Esophagus squamous epithelium (tissue), 5 donors: ENCODE data around the gene CLMP. TPM values are rescaled to one million over a fixed set of nuclear protein-coding genes. Genes with fewer than 3 reads are reported as not detected.

Experiments
- DNase-seq: peaks from one replicate; lab custom pipeline; 2025; lab: John Stamatoyannopoulos, UW
- H3K27ac ChIP-seq, 4 donors: fragments of 200-600 bp; sonication (generic); one replicate each; pipeline ENCODE4 v1.5.1; 2016 to 2019; ENCODE audit warnings: mild to moderate bottlenecking in 1 of 4
- H3K27me3 ChIP-seq, 4 donors: fragments of 200-600 bp; sonication (generic); 1 replicate in 3 of 4; 2 replicates in 1 of 4; pipeline versions ENCODE4 v1.5.1 to v1.6.0; 2017 to 2021; ENCODE audit warnings: antibody characterized with exemption in 1 of 4
- H3K36me3 ChIP-seq, 3 donors: fragments of 200-600 bp; sonication (generic); one replicate each; pipeline ENCODE4 v1.5.1; 2016 to 2019
- H3K4me1 ChIP-seq, 3 donors: fragments of 200-600 bp; sonication (generic); one replicate each; pipeline ENCODE4 v1.5.1; 2017 to 2019
- H3K4me3 ChIP-seq, 4 donors: fragments of 200-600 bp; sonication (generic); 1 replicate in 3 of 4; 2 replicates in 1 of 4; pipeline ENCODE4 v1.5.1; 2016 to 2019; ENCODE audit warnings: mild to moderate bottlenecking in 2 of 4, moderate library complexity in 1 of 4
- H3K9me3 ChIP-seq, 3 donors: fragments of 200-600 bp; sonication (generic); one replicate each; pipeline ENCODE4 v1.5.1; 2016 to 2019
- CTCF ChIP-seq, 6 experiments: fragments of 450-650 bp in 4 of 6; fragments of 200-600 bp in 2 of 6; sonication (generic) in 2 of 6; IDR thresholded peaks; one replicate each; pipeline ENCODE4 v1.5.1; 2016 to 2019; ENCODE audit warnings: antibody characterized with exemption in 6 of 6, mild to moderate bottlenecking in 4 of 6, moderate library complexity in 4 of 6
- POLR2A ChIP-seq, 4 donors: fragments of 450-650 bp; IDR thresholded peaks; one replicate each; pipeline ENCODE4 v1.6.1; 2017; ENCODE audit warnings: antibody characterized with exemption in 4 of 4, mild to moderate bottlenecking in 4 of 4, moderate library complexity in 3 of 4
- WGBS, 2 donors: methylation state at CpG; one replicate each; pipeline ENCODE4 v1.1.5; 2018; 5-methylcytosine and 5-hydroxymethylcytosine counted together
- intact Hi-C: fragments of 100-400 bp; cut with DNase I; formaldehyde crosslinking; loops from one replicate; pipeline ENCODE4 v1.15.0; 2022
- total RNA-seq, 4 donors: library from RNA; depleted of rRNA; stranded (reverse); fragments of >200 nt; gene quantifications; one replicate each; pipeline ENCODE4 v1.1.0, GENCODE V29; 2016
- donor health status: DM: yes; HTN: yes; CAD: no.

The CLMP gene
- total RNA-seq, 4 donors from 2014 or later = 4.8 to 47.9 (median 15.2) TPM

- 75 to 76% methylated on average over 6 to 7 of the region's 8 CpGs for WGBS, 2 donors
- no peaks in the 10 kb centered on the region for H3K9me3 ChIP-seq
- intact Hi-C loops = no loop called here
- no peak for TF ChIP-seq CTCF (IDR thresholded peaks at IDR 0.05)
- no peak for TF ChIP-seq POLR2A (IDR thresholded peaks at IDR 0.05)
- no peak overlapping the region for H3K4me3 ChIP-seq
- H3K27me3 ChIP-seq = peaks cover 0 to 28% (median 0%) of the 10 kb centered on the region in 4 donors
- peaks cover 0 to 5% (median 0%) of the 10 kb centered on the region in 3 donors for H3K4me1 ChIP-seq
- H3K27ac ChIP-seq = no peak overlapping the region
- H3K36me3 ChIP-seq = no peaks in the 10 kb centered on the region
- DNase-seq = no peak
Observed at GRCh38 chr11:123228496-123229163, 33.6 kb upstream of the CLMP start.

GRCh38 chr11:123227763-123228495 lies 32.9 kb upstream of the CLMP start:
- H3K27me3 ChIP-seq = peaks cover 0 to 32% (median 0%) of the 10 kb centered on the region in 4 donors
- H3K9me3 ChIP-seq = no peaks in the 10 kb centered on the region
- no peaks in the 10 kb centered on the region for H3K36me3 ChIP-seq
- H3K4me1 ChIP-seq = peaks cover 0 to 5% (median 0%) of the 10 kb centered on the region in 3 donors
- TF ChIP-seq POLR2A (IDR thresholded peaks at IDR 0.05) (no peak), CTCF (IDR thresholded peaks at IDR 0.05) (no peak)
- H3K4me3 ChIP-seq = no peak overlapping the region
- no peak for DNase-seq
- H3K27ac ChIP-seq = no peak overlapping the region
- intact Hi-C loops = no loop called here
- WGBS, 2 donors = 62% methylated on average over 7 of the region's 7 CpGs

- Histone ChIP-seq H3K4me1 (peaks cover 0 to 7% (median 0%) of the 10 kb centered on the region in 3 donors), H3K27me3 (peaks cover 0 to 33% (median 0%) of the 10 kb centered on the region in 4 donors), H3K4me3 (no peak overlapping the region), H3K9me3 (peaks cover 0 to 12% (median 0%) of the 10 kb centered on the region in 3 donors), H3K36me3 (no peaks in the 10 kb centered on the region), H3K27ac (peak overlapping the region in 2 of 4 donors; percentile 46 to 53)
- DNase-seq = no peak
- intact Hi-C loops = no loop called here
- no peak for TF ChIP-seq CTCF (IDR thresholded peaks at IDR 0.05)
- TF ChIP-seq POLR2A (IDR thresholded peaks at IDR 0.05) = no peak
- WGBS, 2 donors = 63 to 71% methylated on average over 3 of the region's 3 CpGs
Observed at GRCh38 chr11:123221584-123221983, 26.5 kb upstream of the CLMP start.

GRCh38 chr11:123221096-123221561 lies 26.1 kb upstream of the CLMP start:
- Histone ChIP-seq H3K27me3 (peaks cover 0 to 37% (median 0%) of the 10 kb centered on the region in 4 donors), H3K36me3 (no peaks in the 10 kb centered on the region), H3K4me1 (peaks cover 0 to 7% (median 0%) of the 10 kb centered on the region in 3 donors), H3K9me3 (peaks cover 0 to 12% (median 0%) of the 10 kb centered on the region in 3 donors), H3K27ac (peak overlapping the region in 1 of 4 donors; percentile 46), H3K4me3 (no peak overlapping the region)
- DNase-seq = no peak
- TF ChIP-seq CTCF (IDR thresholded peaks at IDR 0.05) (no peak), POLR2A (IDR thresholded peaks at IDR 0.05) (no peak)
- 71 to 77% methylated on average over 6 of the region's 6 CpGs for WGBS, 2 donors
- intact Hi-C loops = no loop called here
